NCI-H345 treated with DMSO at 0.1 percent for 48 hours (cell line): ENCODE measurements around the gene RPS6KC1.
"Not testable (repeated sequence)": the region's sequence is repeated elsewhere in the genome, so short reads cannot be mapped to it uniquely, and the experiment has no call there.

ENCODE experiments used
- DNase-seq: peaks from one replicate; lab custom pipeline; 2025; ENCODE audit not compliant: unreplicated experiment; lab: John Stamatoyannopoulos, UW

Gene RPS6KC1

DNA sequence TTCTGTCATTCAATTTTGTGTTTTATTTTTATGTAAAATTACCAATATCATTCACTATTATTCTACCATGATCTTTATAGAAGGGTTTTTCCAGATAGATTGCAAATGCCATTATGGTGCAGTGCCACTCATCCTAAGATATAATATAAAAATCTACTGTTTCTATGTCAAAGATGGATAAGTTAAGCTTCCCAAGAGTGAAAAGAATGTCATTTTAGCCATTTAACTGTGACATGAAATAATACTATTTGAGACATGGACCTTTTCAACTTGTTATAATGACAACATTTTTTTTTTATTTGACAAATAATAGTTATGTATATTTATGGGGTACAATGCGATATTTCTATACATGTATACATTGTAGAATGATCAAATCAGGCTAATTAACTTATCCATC lies 224.3 kb downstream of the RPS6KC1 start:
- no peak for DNase-seq

DNA sequence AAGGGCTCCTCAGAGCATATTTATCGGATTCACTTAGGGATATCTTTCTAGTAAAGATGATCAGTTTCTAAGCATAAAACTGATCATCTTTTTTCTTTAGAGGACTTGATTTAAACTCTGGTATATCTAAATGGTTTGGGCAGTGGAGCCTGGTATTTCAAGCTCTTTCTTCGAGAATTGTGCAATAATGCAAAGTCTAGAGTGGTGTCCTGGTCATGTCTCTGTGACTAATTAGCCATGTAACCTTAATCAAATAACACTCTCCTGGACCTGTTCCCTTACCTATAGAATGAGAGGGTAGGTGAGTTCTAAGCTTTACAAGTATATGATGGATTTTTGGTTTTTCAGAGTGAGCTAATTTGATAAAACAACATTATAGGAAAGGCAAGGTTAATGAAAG lies 225.2 kb downstream of the RPS6KC1 start:
- DNase-seq: no peak

DNA sequence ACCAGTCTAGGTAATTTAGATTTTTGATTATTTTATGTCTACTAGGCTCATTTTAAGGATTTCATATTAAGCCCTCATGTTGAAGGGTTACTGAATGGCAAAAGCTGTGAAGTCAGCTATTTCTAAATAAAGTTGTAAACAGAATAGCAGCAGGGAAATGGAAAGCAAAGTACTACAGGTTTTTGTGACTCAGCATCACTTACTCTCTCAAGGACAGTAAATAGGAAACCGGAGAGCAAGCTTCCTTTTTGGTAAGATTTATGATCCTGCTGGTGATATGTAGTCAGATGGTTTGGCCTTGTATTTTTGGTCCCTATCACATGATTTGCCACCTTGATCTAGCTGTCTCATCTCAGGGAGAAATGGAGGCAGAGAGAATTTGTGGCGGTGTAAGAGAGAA lies 226.0 kb downstream of the RPS6KC1 start:
- DNase-seq: no peak

DNA sequence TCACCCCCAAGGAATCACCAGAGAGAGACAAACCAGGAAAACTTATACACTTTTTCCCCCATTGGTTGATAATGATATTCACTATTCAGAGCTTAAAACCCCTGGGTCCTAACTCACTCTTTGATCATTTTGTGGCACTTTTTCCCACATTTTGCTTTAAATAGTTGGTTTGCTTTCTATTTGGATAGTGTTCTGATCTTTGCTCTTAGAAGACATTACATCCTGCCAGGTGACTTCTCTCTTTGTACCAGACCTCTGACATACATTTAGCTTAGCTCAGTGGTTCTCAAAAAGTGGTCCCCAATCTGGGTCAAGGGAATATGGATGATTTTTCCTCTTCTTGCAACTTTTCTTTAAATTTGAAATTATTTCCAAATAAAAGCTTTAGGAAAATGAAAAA lies 228.4 kb downstream of the RPS6KC1 start:
- DNase-seq: no peak

DNA sequence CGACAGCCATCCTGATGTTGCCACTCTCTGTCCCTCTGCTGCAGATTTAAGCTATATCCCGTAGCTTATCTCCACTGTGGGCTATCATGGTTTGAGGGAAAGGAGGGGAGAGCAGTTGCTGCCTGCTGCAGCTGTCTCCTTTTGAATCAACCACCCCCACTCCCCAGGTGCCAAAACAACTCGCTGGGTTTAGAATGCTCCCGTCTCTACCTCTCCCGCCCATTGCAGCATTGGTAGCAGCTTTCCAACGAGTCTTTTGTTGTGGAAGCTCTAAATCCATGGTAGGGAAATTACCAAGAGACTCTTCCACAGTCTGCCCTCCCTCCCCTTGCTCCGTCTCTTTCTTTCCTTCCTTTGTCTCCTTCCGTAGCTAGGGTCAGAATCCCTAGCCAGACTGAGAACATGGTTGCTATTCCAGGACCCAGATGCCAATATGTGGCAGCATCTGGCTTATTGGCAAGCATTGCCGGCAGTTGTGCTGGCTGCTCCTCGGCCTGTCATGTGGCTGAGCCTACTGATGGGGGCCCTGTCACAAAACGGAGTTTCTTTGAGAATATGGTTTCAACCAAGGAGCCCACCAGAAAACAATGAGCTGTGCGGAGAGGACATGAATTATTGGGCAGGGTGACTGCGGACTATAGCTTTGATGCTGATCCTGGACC lies 230.7 kb downstream of the RPS6KC1 start:
- DNase-seq: no peak

DNA sequence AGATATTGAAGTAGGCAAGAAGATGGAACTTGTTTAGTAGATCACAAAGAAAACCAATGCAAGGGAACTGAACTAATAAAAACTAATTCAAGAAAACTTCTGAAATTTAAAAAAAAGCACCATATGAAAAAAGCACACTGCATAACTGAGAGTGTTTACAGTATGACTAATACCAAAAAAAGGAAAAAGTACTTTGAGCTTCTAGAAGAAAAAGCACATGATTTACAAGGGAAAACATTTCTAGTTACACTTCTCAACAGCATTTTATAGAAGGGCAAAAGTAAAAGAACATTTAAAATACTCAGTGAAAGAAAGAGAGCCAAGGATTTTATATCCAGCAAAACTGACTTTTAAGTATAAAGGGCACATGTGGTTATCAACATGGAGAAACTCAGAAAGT lies 233.6 kb downstream of the RPS6KC1 start:
- no peak for DNase-seq

DNA sequence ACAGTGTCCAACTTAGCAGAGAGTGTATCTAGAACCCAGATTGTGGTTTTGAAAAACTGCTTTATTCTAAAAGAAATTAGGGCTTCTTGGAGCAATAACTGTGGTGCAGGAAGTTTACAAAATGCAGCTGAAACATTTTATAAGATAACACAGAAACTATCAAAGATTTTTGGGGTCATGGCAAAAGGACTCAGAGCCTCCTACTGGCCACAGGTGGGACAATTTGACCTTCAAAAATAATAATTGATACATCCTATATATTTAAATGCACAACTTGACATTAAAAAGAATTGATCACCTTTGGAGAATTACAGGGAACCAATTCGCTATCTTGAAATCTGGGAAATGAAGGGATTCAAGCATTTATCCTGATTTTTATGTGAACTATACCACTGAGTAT lies 235.2 kb downstream of the RPS6KC1 start:
- DNase-seq: no peak

DNA sequence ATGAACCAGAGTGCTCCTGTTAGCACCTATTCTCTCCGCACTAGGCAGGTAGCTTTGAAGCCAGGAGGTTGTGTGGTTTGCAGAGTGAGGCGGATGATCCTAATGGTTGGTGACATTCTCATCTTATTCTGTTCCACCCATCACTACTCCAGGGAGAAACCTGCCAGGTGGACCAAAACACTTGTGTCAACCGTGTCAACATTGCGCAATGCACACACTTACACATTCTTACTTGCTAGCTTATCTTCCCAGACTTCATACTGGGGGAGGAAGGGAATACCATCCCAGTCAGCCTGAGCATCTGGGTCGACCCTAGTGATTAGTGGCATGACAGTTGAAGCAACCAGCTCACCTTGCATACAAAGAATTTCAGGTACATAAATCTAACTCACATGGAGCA lies 236.9 kb downstream of the RPS6KC1 start:
- DNase-seq: no peak

DNA sequence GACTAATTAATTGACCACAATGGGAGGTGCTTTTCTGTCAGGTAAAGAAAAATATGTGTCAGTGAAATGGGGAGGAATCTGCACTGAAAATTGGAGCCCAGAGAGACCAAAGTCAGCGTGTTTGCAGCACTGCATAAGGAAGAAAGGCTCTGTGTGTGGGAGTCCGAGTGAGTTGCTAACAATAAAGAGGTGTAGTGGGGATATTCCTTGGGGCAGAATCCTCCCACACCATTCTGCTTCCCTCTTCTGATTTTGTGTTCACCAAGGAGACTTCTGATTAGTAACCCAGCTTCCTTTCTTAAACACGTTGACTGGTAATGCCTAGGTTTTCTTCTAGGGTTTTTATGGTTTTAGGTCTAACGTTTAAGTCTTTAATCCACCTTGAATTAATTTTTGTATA lies 240.5 kb downstream of the RPS6KC1 start:
- no peak for DNase-seq

DNA sequence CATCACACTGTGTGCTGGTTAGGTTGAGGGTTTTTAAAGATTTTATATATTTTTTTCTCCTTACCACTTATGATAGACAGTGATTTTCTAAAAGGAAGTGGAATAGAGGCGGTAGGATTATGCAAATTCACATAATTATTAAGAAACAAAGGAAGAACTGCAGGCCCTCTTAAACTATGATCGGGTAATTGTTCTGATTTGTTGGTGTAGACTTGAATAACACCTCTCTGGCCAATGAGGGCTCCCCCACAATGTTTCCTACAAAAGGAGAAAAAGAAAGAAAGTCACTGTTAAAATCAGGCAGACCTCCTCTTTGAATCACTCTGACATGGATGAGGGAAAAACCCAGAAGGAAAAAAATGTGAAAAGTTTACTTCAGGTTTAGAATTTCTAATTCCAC lies 241.6 kb downstream of the RPS6KC1 start:
- DNase-seq: no peak

DNA sequence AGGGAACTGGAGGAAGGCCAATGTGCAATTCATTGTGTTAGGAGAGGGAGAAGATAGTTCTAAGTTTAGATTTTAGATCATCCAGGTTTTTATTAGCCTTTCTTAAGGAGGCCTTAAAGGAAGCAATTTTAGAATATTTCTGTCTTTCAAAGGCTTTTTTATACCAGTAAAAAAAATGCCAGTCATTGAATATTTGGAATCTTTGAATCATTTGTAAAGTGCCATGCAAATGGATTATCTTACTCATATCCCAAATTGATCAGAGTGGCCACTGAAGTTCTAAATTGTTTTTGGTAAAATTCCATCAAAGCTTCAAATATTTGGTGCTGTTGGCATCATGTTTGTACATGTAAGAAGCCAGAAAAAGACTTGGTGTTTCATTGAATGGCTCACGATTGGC lies 244.8 kb downstream of the RPS6KC1 start:
- DNase-seq: no peak

DNA sequence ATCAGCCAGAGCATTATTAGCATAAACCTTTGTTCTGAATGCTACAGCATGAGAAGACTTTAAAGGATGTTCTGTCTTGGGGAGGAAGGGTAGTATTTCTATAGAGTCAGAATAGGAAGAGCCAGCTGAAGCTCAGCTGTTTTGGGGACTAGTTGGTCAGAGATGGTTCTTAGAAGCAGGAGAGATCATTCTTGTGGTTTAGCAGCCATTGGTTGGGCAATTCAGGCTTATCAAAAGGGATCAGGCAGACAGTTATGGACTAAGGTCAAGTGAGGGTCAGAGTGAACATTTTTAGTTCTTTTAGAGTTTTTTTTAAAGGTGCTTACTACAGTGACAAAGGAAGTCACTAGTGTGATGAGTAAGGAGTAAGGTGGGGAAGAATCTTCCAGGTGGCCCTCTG lies 245.5 kb downstream of the RPS6KC1 start:
- no peak for DNase-seq

DNA sequence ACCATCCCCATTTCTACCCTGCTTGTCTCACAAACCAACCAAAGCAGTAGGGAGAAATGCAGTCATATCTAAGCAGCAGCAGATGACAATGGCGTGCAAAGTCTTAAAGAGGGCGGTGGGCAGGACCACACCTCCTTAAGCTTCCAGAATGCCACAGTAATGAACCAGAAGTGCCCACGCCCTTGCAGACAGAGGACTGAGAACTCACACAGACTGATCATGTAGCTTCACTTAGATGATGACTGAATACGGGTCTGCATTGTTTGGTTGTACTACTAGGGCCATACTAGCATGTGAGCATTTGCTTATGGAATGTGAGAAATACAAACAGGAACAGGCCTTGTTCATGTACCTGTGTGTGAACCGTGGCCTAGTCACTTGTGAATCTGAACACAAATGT lies 246.0 kb downstream of the RPS6KC1 start:
- no peak for DNase-seq

DNA sequence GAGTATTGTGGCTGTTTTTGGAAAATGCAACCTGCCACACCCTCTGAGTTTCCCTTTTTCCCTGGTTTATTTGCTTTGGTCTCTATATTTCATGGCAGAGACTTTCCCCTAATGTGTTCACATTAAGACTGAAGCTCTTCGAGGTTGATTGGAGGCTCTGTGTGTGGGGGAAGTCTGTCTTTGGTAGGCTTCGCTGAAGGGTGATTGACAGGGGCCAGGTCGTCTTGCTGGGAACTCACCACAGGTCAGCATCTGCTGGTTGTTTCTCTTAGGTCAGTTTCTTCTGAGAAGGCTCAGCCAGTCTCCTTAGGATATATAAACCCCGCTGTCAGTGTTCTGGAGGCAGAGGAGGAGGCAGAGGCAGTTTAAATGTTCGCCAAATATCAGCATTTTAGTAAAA lies 249.4 kb downstream of the RPS6KC1 start:
- DNase-seq: no peak

DNA sequence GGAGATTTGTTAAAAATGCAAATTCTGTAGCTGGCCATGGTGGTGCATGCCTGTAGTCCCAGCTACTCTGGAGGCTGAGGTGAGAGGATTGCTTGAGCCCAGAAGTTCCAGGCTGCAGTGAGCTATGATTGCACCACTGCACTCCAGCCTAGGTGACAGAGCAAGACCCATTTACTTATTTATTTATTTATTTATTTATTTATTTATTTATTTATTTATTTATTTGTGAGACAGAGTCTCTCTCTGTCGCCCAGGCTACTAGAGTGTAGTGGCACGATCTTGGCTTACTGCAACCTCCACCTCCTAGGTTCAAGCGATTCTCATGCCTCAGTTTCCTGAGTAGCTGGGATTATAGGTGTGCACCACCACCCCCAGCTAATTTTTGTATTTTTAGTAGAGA lies 250.5 kb downstream of the RPS6KC1 start:
- DNase-seq: not testable (repeated sequence)

DNA sequence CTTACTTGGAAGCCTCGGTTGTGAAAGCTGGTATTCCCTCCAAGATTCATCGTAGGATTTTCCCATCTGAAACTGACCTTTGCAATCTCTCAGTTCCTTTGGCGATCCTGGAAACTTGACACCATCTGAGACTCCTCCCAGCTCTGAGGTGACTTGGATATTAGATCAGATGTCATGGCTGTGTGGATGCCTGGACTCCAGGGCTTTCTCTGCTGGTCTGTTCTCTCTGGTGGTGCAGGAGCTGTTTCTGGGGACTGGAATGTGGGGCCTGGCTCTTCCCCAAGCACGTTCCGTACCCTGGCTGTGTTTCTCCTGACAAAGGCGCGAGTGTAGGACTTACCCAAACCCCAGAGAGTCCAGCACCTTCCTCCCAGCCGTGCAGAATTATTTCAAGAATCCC lies 252.2 kb downstream of the RPS6KC1 start:
- DNase-seq: no peak

DNA sequence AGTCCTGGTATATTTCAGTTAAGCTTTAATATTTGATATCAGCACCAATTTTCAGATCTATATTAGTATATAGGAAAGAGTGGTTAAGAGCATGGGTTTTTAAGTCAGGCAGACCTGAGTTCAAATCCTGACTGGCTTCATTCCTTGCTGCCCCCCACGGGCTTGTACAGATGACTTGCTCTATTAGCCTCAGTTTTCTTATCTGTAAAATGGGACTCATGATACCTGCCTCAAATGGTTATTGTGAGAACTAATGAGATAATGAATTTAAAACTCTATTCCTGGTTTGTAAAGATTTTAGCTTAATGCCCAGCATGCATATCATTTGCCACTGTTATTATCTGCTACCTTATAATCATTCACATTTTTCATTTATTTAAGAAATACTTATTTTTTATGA lies 264.5 kb downstream of the RPS6KC1 start:
- DNase-seq: no peak

DNA sequence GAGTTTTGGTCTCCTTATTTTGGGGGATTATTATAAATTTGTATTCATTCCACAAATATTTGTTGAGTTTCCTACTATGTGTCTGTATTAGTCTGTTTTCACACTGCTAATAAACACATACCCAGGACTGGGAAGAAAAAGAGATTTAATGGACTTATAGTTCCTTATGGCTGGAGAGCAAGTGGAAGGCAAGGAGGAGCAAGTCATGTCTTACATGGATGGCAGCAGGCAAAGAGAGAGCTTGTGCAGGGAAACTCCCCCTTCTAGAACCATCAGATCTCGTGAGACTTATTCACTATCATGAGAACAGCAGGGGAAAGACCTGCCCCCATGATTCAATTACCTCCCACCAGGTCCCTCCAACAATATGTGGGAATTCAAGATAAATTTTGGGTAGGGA lies 267.4 kb downstream of the RPS6KC1 start:
- not testable (repeated sequence) for DNase-seq

DNA sequence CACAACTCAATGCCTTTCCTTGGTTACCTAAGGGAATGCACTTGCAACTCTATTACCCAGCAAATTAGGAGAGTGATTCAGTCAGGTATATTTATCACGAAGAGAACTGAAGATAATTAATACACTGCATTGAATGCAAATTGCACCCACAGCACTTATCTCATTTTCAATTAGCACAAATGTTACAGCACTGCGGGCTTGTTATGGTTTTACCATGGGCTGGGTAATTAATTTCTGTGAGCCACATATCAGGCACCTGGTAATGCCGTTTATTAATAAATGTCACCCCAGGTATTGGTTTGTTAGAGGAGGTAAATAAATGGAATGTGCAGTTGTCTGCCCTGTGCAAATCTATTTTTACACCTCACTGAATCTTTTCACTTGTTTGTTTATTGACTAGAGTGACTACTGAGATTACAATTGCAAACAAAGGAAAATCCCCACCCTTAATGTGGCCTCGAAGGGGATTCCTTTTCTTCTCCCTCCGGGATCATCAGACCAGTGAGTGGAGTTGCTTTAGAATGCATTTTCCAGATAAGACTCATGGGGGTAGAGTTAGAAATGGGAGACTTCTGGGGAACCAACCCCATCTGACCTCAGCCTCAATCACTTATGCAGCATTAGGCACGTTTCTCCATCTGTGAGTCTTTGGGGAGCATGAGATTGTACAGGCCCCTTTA lies 269.3 kb downstream of the RPS6KC1 start:
- DNase-seq: no peak
